ENCODE results near the gene LSM11.
"Not testable (repeated sequence)": the region's sequence is repeated elsewhere in the genome, so short reads cannot be mapped to it uniquely, and the experiment has no call there.

DNA sequence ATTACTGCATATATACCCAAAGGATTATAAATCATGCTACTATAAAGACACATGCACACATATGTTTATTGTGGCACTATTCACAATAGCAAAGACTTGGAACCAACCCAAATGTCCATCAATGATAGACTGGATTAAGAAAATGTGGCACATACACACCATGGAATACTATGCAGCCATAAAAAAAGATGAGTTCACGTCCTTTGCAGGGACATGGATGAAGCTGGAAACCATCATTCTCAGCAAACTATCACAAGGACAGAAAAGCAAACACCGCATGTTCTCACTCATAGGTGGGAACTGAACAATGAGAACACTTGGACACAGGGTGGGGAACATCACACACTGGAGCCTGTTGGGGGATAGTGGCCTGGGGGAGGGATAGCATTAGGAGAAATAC, 16.9 kb upstream of the LSM11 start:
- TF ChIP-seq CSDC2, ZFP3, OSR1, ZNF8, GLIS3, RARB (CRISPR knock-in tag; IDR thresholded peaks at IDR 0.05): not testable (repeated sequence)
- TF ChIP-seq, protein P1, sequence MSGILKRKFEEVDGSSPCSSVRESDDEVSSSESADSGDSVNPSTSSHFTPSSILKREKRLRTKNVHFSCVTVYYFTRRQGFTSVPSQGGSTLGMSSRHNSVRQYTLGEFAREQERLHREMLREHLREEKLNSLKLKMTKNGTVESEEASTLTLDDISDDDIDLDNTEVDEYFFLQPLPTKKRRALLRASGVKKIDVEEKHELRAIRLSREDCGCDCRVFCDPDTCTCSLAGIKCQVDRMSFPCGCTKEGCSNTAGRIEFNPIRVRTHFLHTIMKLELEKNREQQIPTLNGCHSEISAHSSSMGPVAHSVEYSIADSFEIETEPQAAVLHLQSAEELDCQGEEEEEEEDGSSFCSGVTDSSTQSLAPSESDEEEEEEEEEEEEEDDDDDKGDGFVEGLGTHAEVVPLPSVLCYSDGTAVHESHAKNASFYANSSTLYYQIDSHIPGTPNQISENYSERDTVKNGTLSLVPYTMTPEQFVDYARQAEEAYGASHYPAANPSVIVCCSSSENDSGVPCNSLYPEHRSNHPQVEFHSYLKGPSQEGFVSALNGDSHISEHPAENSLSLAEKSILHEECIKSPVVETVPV (CRISPR knock-in tag; IDR thresholded peaks at IDR 0.05) = not testable (repeated sequence)
- TF ChIP-seq, protein P2, sequence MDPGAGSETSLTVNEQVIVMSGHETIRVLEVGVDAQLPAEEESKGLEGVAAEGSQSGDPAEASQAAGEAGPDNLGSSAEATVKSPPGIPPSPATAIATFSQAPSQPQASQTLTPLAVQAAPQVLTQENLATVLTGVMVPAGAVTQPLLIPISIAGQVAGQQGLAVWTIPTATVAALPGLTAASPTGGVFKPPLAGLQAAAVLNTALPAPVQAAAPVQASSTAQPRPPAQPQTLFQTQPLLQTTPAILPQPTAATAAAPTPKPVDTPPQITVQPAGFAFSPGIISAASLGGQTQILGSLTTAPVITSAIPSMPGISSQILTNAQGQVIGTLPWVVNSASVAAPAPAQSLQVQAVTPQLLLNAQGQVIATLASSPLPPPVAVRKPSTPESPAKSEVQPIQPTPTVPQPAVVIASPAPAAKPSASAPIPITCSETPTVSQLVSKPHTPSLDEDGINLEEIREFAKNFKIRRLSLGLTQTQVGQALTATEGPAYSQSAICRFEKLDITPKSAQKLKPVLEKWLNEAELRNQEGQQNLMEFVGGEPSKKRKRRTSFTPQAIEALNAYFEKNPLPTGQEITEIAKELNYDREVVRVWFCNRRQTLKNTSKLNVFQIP (CRISPR knock-in tag; IDR thresholded peaks at IDR 0.05; ENCODE audit: borderline replicate concordance, low read depth) = not testable (repeated sequence)
- TF ChIP-seq, protein P3, sequence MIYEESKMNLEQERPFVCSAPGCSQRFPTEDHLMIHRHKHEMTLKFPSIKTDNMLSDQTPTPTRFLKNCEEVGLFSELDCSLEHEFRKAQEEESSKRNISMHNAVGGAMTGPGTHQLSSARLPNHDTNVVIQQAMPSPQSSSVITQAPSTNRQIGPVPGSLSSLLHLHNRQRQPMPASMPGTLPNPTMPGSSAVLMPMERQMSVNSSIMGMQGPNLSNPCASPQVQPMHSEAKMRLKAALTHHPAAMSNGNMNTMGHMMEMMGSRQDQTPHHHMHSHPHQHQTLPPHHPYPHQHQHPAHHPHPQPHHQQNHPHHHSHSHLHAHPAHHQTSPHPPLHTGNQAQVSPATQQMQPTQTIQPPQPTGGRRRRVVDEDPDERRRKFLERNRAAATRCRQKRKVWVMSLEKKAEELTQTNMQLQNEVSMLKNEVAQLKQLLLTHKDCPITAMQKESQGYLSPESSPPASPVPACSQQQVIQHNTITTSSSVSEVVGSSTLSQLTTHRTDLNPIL (CRISPR knock-in tag; IDR thresholded peaks at IDR 0.05; ENCODE audit: low read depth) = not testable (repeated sequence)

Data from SK-N-SH treated with all-trans-retinoic acid at 6 μM for 48 hours (cell line).